Measurements from ENCODE around the gene MFF. TPM values are rescaled to one million over a fixed set of nuclear protein-coding genes. Genes with fewer than 3 reads are reported as not detected.

Gene MFF
- total and polyA plus RNA-seq, 2 donors (not counting 3 experiments of a cell fraction or from before 2014, with no cell fraction given) = 36.3 to 65.1 TPM

GRCh38 chr2:227370791-227371312 lies 45.8 kb downstream of the MFF start:
- H3K27me3 ChIP-seq (ENCODE audit: control insufficient read depth in 2 of 2, insufficient read depth in 2 of 2, low read length in 2 of 2) = no peaks in the 10 kb centered on the region
- dilution Hi-C loops (cut with MboI; ENCODE audit: extremely low pct_ligation_motif_present, low sequenced_read_pairs) (no loop called here), intact Hi-C loops (cut with micrococcal nuclease) (no loop called here)
- no peaks in the 10 kb centered on the region for H3K9me1 ChIP-seq (replicated peaks; ENCODE audit: control insufficient read depth, extremely low read depth, insufficient read depth, low read length)
- no peak for FAIRE-seq
- no peak overlapping the region for H3K4me3 ChIP-seq (replicated peaks in 1 of 3; ENCODE audit: insufficient read depth in 1 of 3, low read depth in 1 of 3, low read length in 3 of 3)
- no peak overlapping the region for H2AFZ ChIP-seq (ENCODE audit: low read depth, low read length)
- ChIA-PET POLR2A (no interaction called here), CTCF (no interaction called here)
- no peak overlapping the region for H3K9ac ChIP-seq (replicated peaks; ENCODE audit: extremely low read depth, insufficient read depth, low read length)
- H3K79me2 ChIP-seq (ENCODE audit: control insufficient read depth, insufficient read depth, low read length) = no peaks in the 10 kb centered on the region
- no peak for DNase-seq (ENCODE audit: low read depth, low spot score)
- H3K36me3 ChIP-seq (ENCODE audit: control insufficient read depth in 2 of 2, extremely low read depth in 1 of 2, insufficient read depth in 2 of 2, low read length in 2 of 2) = no peaks in the 10 kb centered on the region
- no peaks in the 10 kb centered on the region for H3K4me1 ChIP-seq (ENCODE audit: control insufficient read depth, extremely low read depth, insufficient read depth, low read length)
- BruUV-seq (replicated peaks) = no TSS peak
- H4K20me1 ChIP-seq (replicated peaks; ENCODE audit: control insufficient read depth, extremely low read depth, insufficient read depth, low read length) = no peaks in the 10 kb centered on the region
- H3K4me2 ChIP-seq (ENCODE audit: insufficient read depth, low read length) = no peak overlapping the region
- TF ChIP-seq FOS (IDR thresholded peaks at IDR 0.05; ENCODE audit: borderline replicate concordance, insufficient read depth, low read length) (no peak), GATA2 (IDR thresholded peaks at IDR 0.05; ENCODE audit: insufficient read depth, insufficient read length, low read depth, low read length) (no peak), JUN (IDR thresholded peaks at IDR 0.05; ENCODE audit: borderline replicate concordance, insufficient read depth, insufficient read length, low read depth) (no peak), POLR2A (IDR thresholded peaks at IDR 0.05; ENCODE audit: low read depth, low read length) (no peak), EZH2 (IDR thresholded peaks at IDR 0.05; ENCODE audit: borderline replicate concordance, low read depth, low read length, severe bottlenecking) (no peak), MYC (IDR thresholded peaks at IDR 0.05; ENCODE audit: low read depth, low read length) (no peak), MAX (IDR thresholded peaks at IDR 0.05; ENCODE audit: insufficient read depth, insufficient read length) (no peak), POLR2AphosphoS5 (IDR thresholded peaks at IDR 0.05; ENCODE audit: insufficient read depth, low read depth, low read length) (no peak)
- TF ChIP-seq, protein P1, sequence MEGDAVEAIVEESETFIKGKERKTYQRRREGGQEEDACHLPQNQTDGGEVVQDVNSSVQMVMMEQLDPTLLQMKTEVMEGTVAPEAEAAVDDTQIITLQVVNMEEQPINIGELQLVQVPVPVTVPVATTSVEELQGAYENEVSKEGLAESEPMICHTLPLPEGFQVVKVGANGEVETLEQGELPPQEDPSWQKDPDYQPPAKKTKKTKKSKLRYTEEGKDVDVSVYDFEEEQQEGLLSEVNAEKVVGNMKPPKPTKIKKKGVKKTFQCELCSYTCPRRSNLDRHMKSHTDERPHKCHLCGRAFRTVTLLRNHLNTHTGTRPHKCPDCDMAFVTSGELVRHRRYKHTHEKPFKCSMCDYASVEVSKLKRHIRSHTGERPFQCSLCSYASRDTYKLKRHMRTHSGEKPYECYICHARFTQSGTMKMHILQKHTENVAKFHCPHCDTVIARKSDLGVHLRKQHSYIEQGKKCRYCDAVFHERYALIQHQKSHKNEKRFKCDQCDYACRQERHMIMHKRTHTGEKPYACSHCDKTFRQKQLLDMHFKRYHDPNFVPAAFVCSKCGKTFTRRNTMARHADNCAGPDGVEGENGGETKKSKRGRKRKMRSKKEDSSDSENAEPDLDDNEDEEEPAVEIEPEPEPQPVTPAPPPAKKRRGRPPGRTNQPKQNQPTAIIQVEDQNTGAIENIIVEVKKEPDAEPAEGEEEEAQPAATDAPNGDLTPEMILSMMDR (IDR thresholded peaks at IDR 0.05; ENCODE audit: extremely low read depth in 1 of 2, insufficient read depth in 1 of 2, low read depth in 1 of 2, low read length in 2 of 2) = no peak
- no peaks in the 10 kb centered on the region for H3K9me3 ChIP-seq (replicated peaks; ENCODE audit: control insufficient read depth, insufficient read depth, low read length)
- H3K27ac ChIP-seq (ENCODE audit: insufficient read depth, low read depth, low read length) = no peak overlapping the region

Measured in endothelial cell of umbilical vein (primary cell).